HL-60 (cell line): ENCODE measurements around the gene NR5A2.

Source experiments
- DNase-seq, 2 experiments: peaks; one replicate each; pipeline ENCODE4 v3.0.0-alpha.2; 2010 to 2020; ENCODE audit warnings: low read depth in 1 of 2, low spot score in 1 of 2
- H3K27ac ChIP-seq: fragments of 250-450 bp; sonication (Bioruptor Pico); replicated peaks from 2 replicates; pipeline ENCODE4 v1.5.1; 2020; ENCODE audit warnings: mild to moderate bottlenecking, moderate library complexity
- H3K27me3 ChIP-seq: fragments of 250-450 bp; sonication (Bioruptor Pico); 2 replicates; pipeline ENCODE4 v1.5.1; 2021; ENCODE audit warnings: mild to moderate bottlenecking, moderate library complexity; ENCODE audit not compliant: insufficient read depth, poor library complexity, severe bottlenecking
- H3K4me3 ChIP-seq: replicated peaks from 2 replicates; pipeline ENCODE4 v1.5.1; 2011; ENCODE audit warnings: mild to moderate bottlenecking, control low read depth, low read length; ENCODE audit not compliant: insufficient read depth
- CTCF ChIP-seq: IDR thresholded peaks from one replicate; pipeline ENCODE4 v1.5.1; 2011; ENCODE audit warnings: low read length, control low read depth, inconsistent platforms; ENCODE audit not compliant: insufficient read depth
- GABPA ChIP-seq: IDR thresholded peaks from 2 replicates; pipeline ENCODE4 v1.6.1; 2012; ENCODE audit warnings: low read depth
- POLR2AphosphoS5 ChIP-seq: IDR thresholded peaks from 2 replicates; pipeline ENCODE4 v1.6.1; 2012; ENCODE audit warnings: low read depth
- REST ChIP-seq: IDR thresholded peaks from 2 replicates; pipeline ENCODE4 v1.6.1; 2012; ENCODE audit warnings: low read depth; ENCODE audit not compliant: insufficient replicate concordance
- SPI1 ChIP-seq: IDR thresholded peaks from 2 replicates; pipeline ENCODE4 v1.6.1; 2012; ENCODE audit warnings: low read depth, mild to moderate bottlenecking, borderline replicate concordance

Gene NR5A2

GRCh38 chr1:200072636-200073285 lies 45.3 kb downstream of the NR5A2 start:
- no peak overlapping the region for H3K27ac ChIP-seq
- no peak for TF ChIP-seq GABPA
- no peak for TF ChIP-seq CTCF
- TF ChIP-seq REST, result no peak
- TF ChIP-seq SPI1, result no peak
- TF ChIP-seq POLR2AphosphoS5, result no peak
- no peaks in the 10 kb centered on the region for H3K27me3 ChIP-seq
- no peak overlapping the region for H3K4me3 ChIP-seq
- no peak for DNase-seq

GRCh38 chr1:200073286-200073637 lies 45.8 kb downstream of the NR5A2 start:
- H3K4me3 ChIP-seq, result no peak overlapping the region

More at GRCh38 chr1:200073286-200073637, 45.8 kb downstream of the NR5A2 start:
- no peak overlapping the region for H3K27ac ChIP-seq
- no peak for TF ChIP-seq CTCF
- TF ChIP-seq POLR2AphosphoS5, result no peak
- no peak for TF ChIP-seq SPI1
- no peak for TF ChIP-seq GABPA
- no peak for TF ChIP-seq REST
- DNase-seq, result no peak
- no peaks in the 10 kb centered on the region for H3K27me3 ChIP-seq
